IMR-90 (cell line): ENCODE results near the gene IL12RB1. TPM values are rescaled to one million over a fixed set of nuclear protein-coding genes. Genes with fewer than 3 reads are reported as not detected.

Experiments
- ATAC-seq: fragments of 200-7000 bp; cut with Tn5 transposase; 2 replicates; pipeline ENCODE4 v1.9.1; 2020; ENCODE audit warnings: low read depth, mild to moderate bottlenecking, moderate library complexity
- BruUV-seq: library from RNA; stranded (reverse); fragments of 400-500 nt; replicated peaks from 2 replicates; lab custom pipeline; 2021; lab: Mats Ljungman, UMichigan
- CTCF ChIA-PET: fragments of 300-600 bp; formaldehyde crosslinking; extraction: SDS; loops from one replicate; lab custom pipeline; 2021; ENCODE audit warnings: antibody characterized with exemption; lab: Yijun Ruan, JAX
- POLR2A ChIA-PET: fragments of 300-600 bp; sonication (Branson Sonifier 250); formaldehyde crosslinking; loops from one replicate; lab custom pipeline; 2022; ENCODE audit warnings: antibody characterized with exemption; ENCODE audit not compliant: unreplicated experiment; lab: Charles Lee
- DNase-seq: peaks from one replicate; pipeline ENCODE4 v3.0.0; 2013
- H2AFZ ChIP-seq: replicated peaks from 2 replicates; pipeline ENCODE3; 2013; ENCODE audit warnings: low read length, mild to moderate bottlenecking; ENCODE audit not compliant: poor library complexity
- H2AK5ac ChIP-seq: 2 replicates; pipeline ENCODE4 v1.6.1; 2013; ENCODE audit warnings: low read depth, low read length, inconsistent platforms
- H2AK9ac ChIP-seq: replicated peaks from 2 replicates; pipeline ENCODE3; 2013; ENCODE audit warnings: mild to moderate bottlenecking, low read depth, low read length, moderate library complexity; ENCODE audit not compliant: poor library complexity
- H2BK120ac ChIP-seq: 2 replicates; pipeline ENCODE4 v1.6.1; 2013; ENCODE audit warnings: low read depth, low read length, inconsistent platforms
- H2BK15ac ChIP-seq: 3 replicates; pipeline ENCODE4 v1.6.1; 2013; ENCODE audit warnings: low read depth, low read length, inconsistent platforms
- H2BK20ac ChIP-seq: 2 replicates; pipeline ENCODE4 v1.6.1; 2013; ENCODE audit warnings: low read depth, mild to moderate bottlenecking, inconsistent platforms, low read length, moderate library complexity
- H2BK5ac ChIP-seq: 2 replicates; pipeline ENCODE4 v1.6.1; 2013; ENCODE audit warnings: mild to moderate bottlenecking, low read depth, low read length, inconsistent platforms; ENCODE audit not compliant: poor library complexity, severe bottlenecking
- H3K14ac ChIP-seq: replicated peaks from 2 replicates; pipeline ENCODE4 v1.6.1; 2013; ENCODE audit warnings: low read depth, low read length, inconsistent platforms
- H3K18ac ChIP-seq: 2 replicates; pipeline ENCODE4 v1.6.1; 2013; ENCODE audit warnings: low read depth, low read length, control low read depth
- H3K23ac ChIP-seq: 2 replicates; pipeline ENCODE4 v1.6.1; 2013; ENCODE audit warnings: low read depth, low read length, inconsistent platforms
- H3K27ac ChIP-seq: 2 replicates; pipeline ENCODE4 v1.5.1; 2013; ENCODE audit warnings: mild to moderate bottlenecking, control low read depth, low read length; ENCODE audit not compliant: insufficient read depth
- H3K27me3 ChIP-seq: 2 replicates; pipeline ENCODE4 v1.6.1; 2013; ENCODE audit warnings: low read length; ENCODE audit not compliant: control insufficient read depth, insufficient read depth
- H3K36me3 ChIP-seq: 2 replicates; pipeline ENCODE4 v1.6.1; 2013; ENCODE audit warnings: low read length, mixed read lengths; ENCODE audit not compliant: control insufficient read depth, insufficient read depth
- H3K4ac ChIP-seq: 2 replicates; pipeline ENCODE4 v1.6.1; 2013; ENCODE audit warnings: low read depth, low read length, inconsistent platforms
- H3K4me1 ChIP-seq: 2 replicates; pipeline ENCODE4 v1.6.1; 2013; ENCODE audit warnings: low read length, mixed read lengths; ENCODE audit not compliant: control insufficient read depth, insufficient read depth
- H3K4me2 ChIP-seq: 2 replicates; pipeline ENCODE4 v1.6.1; 2013; ENCODE audit warnings: low read depth, mild to moderate bottlenecking, control low read depth, low read length, moderate library complexity
- H3K4me3 ChIP-seq: 2 replicates; pipeline ENCODE4 v1.5.1; 2013; ENCODE audit warnings: low read depth, mild to moderate bottlenecking, control low read depth, low read length, moderate library complexity; ENCODE audit not compliant: insufficient read depth
- H3K56ac ChIP-seq: 2 replicates; pipeline ENCODE4 v1.6.1; 2013; ENCODE audit warnings: low read length, inconsistent platforms; ENCODE audit not compliant: insufficient read depth; ENCODE audit errors: extremely low read depth
- H3K79me1 ChIP-seq, 2 experiments: 2 replicates each; pipeline ENCODE4 v1.6.1; 2013; ENCODE audit warnings: low read length in 2 of 2, inconsistent platforms in 1 of 2, low read depth in 1 of 2
- H3K9ac ChIP-seq: 2 replicates; pipeline ENCODE4 v1.6.1; 2013; ENCODE audit warnings: low read depth, low read length, control low read depth
- H3K9me1 ChIP-seq: 2 replicates; pipeline ENCODE4 v1.6.1; 2013; ENCODE audit warnings: low read length, inconsistent platforms; ENCODE audit not compliant: insufficient read depth
- H3K9me3 ChIP-seq: 2 replicates; pipeline ENCODE4 v1.6.1; 2013; ENCODE audit warnings: low read length; ENCODE audit not compliant: control insufficient read depth, insufficient read depth
- H4K20me1 ChIP-seq: 2 replicates; pipeline ENCODE4 v1.6.1; 2013; ENCODE audit warnings: low read length, inconsistent platforms; ENCODE audit not compliant: insufficient read depth
- H4K5ac ChIP-seq: 2 replicates; pipeline ENCODE4 v1.6.1; 2013; ENCODE audit warnings: mild to moderate bottlenecking, low read depth, low read length, control low read depth
- H4K8ac ChIP-seq, 2 experiments: 2 replicates each; pipeline ENCODE4 v1.6.1; 2013; ENCODE audit warnings: low read depth in 2 of 2, low read length in 2 of 2, control low read depth in 1 of 2, inconsistent platforms in 1 of 2
- H4K91ac ChIP-seq: 2 replicates; pipeline ENCODE4 v1.6.1; 2013; ENCODE audit warnings: low read depth, low read length, inconsistent platforms; ENCODE audit not compliant: insufficient read depth
- BHLHE40 ChIP-seq: fragments of 150-350 bp; IDR thresholded peaks from 2 replicates; pipeline ENCODE4 v1.6.1; 2016; ENCODE audit warnings: mild to moderate bottlenecking, low read depth, low read length
- CEBPB ChIP-seq: IDR thresholded peaks from 2 replicates; pipeline ENCODE4 v1.6.1; 2012; ENCODE audit warnings: low read depth, low read length, improper control_type of control experiment
- CHD1 ChIP-seq: IDR thresholded peaks from 2 replicates; pipeline ENCODE4 v1.6.1; 2012; ENCODE audit warnings: low read depth, low read length, improper control_type of control experiment
- FOS ChIP-seq: fragments of 150-350 bp; IDR thresholded peaks from 2 replicates; pipeline ENCODE4 v1.6.1; 2016; ENCODE audit warnings: low read depth, low read length
- MAFK ChIP-seq: IDR thresholded peaks from 2 replicates; pipeline ENCODE4 v1.6.1; 2012; ENCODE audit warnings: low read depth, low read length, improper control_type of control experiment
- MXI1 ChIP-seq: IDR thresholded peaks from 2 replicates; pipeline ENCODE4 v1.6.1; 2012; ENCODE audit warnings: low read depth, mild to moderate bottlenecking, low read length, moderate library complexity, borderline replicate concordance
- POLR2A ChIP-seq: IDR thresholded peaks from 2 replicates; pipeline ENCODE4 v1.6.1; 2012; ENCODE audit warnings: mild to moderate bottlenecking, low read depth, low read length
- RAD21 ChIP-seq: IDR thresholded peaks from 2 replicates; pipeline ENCODE4 v1.6.1; 2012; ENCODE audit warnings: low read length, improper control_type of control experiment
- RCOR1 ChIP-seq: IDR thresholded peaks from 2 replicates; pipeline ENCODE4 v1.6.1; 2012; ENCODE audit warnings: mild to moderate bottlenecking, low read length, improper control_type of control experiment; ENCODE audit not compliant: insufficient replicate concordance
- RFX5 ChIP-seq: IDR thresholded peaks from 2 replicates; pipeline ENCODE4 v1.8.0; 2012; ENCODE audit warnings: low read depth, mild to moderate bottlenecking, low read length, moderate library complexity
- SMC3 ChIP-seq: fragments of 150-350 bp; IDR thresholded peaks from 2 replicates; pipeline ENCODE4 v1.6.1; 2016; ENCODE audit warnings: low read depth, mild to moderate bottlenecking, antibody characterized with exemption, low read length, moderate library complexity
- WGBS, 2 experiments: methylation state at CpG; one replicate each; pipeline versions ENCODE4 v1.1.5 to v1.1.7; 2013; ENCODE audit warnings: missing lambda C conversion rate in 2 of 2; ENCODE audit not compliant: insufficient read length in 1 of 2; ENCODE audit errors: extremely low coverage in 2 of 2; 5-methylcytosine and 5-hydroxymethylcytosine counted together
- dilution Hi-C: fragments of 300-500 bp; cut with HindIII; formaldehyde crosslinking; loops from one replicate; pipeline ENCODE4 v1.14.3; 2018; ENCODE audit warnings: low sequenced_read_pairs; ENCODE audit not compliant: unreplicated experiment
- in situ Hi-C: fragments of 300-500 bp; cut with MboI; formaldehyde crosslinking; loops from 3 replicates; pipeline ENCODE4 v1.14.3; 2019; ENCODE audit warnings: low sequenced_read_pairs, inconsistent platforms, mixed read lengths
- intact Hi-C: fragments of 100-400 bp; cut with micrococcal nuclease; formaldehyde crosslinking; loops from 2 replicates; pipeline ENCODE4 v1.10.0; 2022
- polyA plus RNA-seq, 3 experiments: library from polyadenylated mRNA; depleted of rRNA; stranded (reverse); fragments of >200 nt; gene quantifications; 2 replicates each; pipeline ENCODE4 v1.2.3, GENCODE V29; 2012; ENCODE audit warnings: low replicate concordance in 1 of 3
- total RNA-seq: library from RNA; depleted of rRNA; stranded (reverse); fragments of >200 nt; gene quantifications from 2 replicates; pipeline ENCODE4 v1.2.3, GENCODE V29; 2012
- TF ChIP-seq, protein P1 (sequence below): fragments of 150-350 bp; IDR thresholded peaks from 2 replicates; pipeline ENCODE4 v1.6.1; 2017; ENCODE audit warnings: mild to moderate bottlenecking, antibody characterized with exemption, low read length, low read depth
- TF ChIP-seq, protein P2 (sequence below): fragments of 150-350 bp; IDR thresholded peaks from 2 replicates; pipeline ENCODE4 v1.6.1; 2016; ENCODE audit warnings: low read depth, mild to moderate bottlenecking, low read length, moderate library complexity, borderline replicate concordance

The IL12RB1 gene
- total and polyA plus RNA-seq, 2 of the 4 experiments (the other 2 are of a cell fraction), result not detected

DNA sequence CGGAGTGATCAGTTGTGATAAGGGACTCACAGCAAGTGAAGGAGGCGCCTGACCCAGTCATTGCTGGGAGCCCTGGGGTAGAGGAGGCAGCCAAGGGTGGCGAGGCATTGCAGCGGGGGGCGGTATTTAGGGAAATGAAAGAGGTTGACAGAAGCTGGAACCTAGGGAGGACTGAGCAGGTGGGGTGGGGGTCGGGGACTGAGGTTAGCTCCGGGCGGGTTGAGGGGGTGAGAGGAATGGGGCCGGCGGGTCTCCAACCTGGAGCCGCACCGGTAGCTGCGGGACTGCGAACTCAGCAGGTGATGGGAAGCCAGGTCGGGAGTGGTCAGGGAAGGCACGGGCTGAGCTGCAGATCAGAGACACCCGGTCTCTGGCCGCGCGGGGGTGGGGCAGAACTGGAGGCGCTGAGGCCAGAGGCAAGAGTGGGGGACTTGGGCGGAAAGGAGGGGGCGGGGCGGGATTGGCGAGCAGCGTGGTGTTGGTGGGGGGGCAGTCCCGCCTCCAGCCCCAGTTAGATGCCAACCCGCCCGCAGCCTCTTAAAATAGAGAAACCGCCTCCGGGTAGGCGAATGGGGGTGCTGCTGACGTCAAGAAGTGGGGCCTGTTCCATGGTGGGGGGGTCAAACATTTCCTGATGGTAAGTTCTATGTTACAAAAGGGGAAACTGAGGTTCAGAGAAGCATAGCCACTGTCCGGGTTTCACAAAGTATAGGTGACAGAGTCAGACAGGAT is 12.3 kb upstream of the IL12RB1 start (continued):
- no peak for TF ChIP-seq RCOR1

DNA sequence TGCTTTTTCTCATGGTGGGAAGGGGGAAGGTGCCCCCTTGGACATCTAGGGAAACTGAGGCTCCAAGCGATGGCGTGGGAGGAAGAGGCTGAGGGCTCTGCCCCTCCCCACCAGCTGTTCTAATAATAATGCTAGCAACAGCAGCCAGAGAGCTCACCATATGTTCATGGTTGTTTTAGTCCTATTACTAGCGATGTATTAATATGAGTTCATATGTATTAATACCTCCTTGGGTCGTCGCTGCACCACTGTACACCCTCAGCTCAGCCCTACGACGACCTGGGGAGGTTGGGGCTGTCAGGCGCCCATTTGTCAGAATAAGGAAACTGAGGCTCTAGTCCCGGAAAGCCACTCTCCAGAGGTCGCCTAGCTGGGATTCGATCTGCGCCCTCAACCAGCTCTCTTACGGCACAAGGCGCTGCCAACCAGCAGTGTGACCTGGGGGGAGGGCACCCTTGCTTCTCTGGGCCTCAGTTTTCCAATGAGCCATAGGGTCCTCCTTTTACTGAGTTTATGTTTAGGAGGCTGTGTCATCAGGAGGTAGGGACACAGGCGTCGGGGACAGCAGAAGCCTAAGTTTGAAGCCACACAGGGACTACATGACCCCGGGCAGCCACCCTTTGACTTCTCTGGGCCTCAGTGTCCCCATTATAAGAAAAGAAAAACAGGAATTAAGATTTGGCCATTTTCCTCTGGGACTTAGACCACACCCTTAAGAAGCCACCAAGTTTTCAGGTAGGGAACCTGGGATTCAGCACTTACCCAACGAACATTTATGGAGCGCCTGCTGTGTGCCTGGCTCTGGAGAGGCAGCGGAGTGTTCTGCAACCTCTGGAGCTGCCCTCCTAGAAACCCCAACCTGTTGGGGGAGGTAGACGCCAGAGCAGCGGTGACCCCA is 11.5 kb upstream of the IL12RB1 start:
- no peak overlapping the region for H3K56ac ChIP-seq
- no peak overlapping the region for H3K18ac ChIP-seq
- H2AK9ac ChIP-seq, result peak overlapping the region; percentile 79
- no peaks in the 10 kb centered on the region for H4K20me1 ChIP-seq
- peak overlapping the region; percentile 82 for H2AFZ ChIP-seq
- dilution Hi-C loops (no loop called here), intact Hi-C loops (no loop called here), in situ Hi-C loops (no loop called here)
- no peak overlapping the region for H2AK5ac ChIP-seq
- POLR2A ChIA-PET, result interaction anchor here (0.6 kb wide), 1 partner anchor 119 kb away, joined by 3 read pairs; no protein-coding TSS in a partner anchor
- H3K36me3 ChIP-seq, result no peaks in the 10 kb centered on the region
- no peak for ATAC-seq
- H3K23ac ChIP-seq, result peak overlapping the region; percentile 59
- CTCF ChIA-PET, result no interaction called here
- no peaks in the 10 kb centered on the region for H3K9me3 ChIP-seq
- BruUV-seq, result no TSS peak
- WGBS, 2 experiments, result 80% methylated on average over 1 of the region's 22 CpGs; no CpG with 5 or more reads in 1 of the 2 experiments
- H3K4me1 ChIP-seq, result peaks cover 8% of the 10 kb centered on the region; the same call in 1 of the 2 replicates
- H4K5ac ChIP-seq, result no peak overlapping the region
- DNase-seq, result no peak
- peak overlapping the region; percentile 42 for H3K4me3 ChIP-seq
- no peak overlapping the region for H3K14ac ChIP-seq
- H2BK15ac ChIP-seq, result no peak overlapping the region
- no peak overlapping the region for H4K91ac ChIP-seq
- H3K4me2 ChIP-seq, result peak overlapping the region; percentile 82
- H4K8ac ChIP-seq, result peak overlapping the region; percentile 13 to 42; a peak in 2 of 4 replicates
- no peak overlapping the region for H3K27ac ChIP-seq
- peaks cover 17% of the 10 kb centered on the region for H3K27me3 ChIP-seq
- no peaks in the 10 kb centered on the region for H3K9me1 ChIP-seq
- H2BK20ac ChIP-seq, result no peak overlapping the region
- H3K79me1 ChIP-seq, result no peaks in the 10 kb centered on the region
- H3K9ac ChIP-seq, result peak overlapping the region; percentile 50
- H3K4ac ChIP-seq, result 0 out of 2 replicates have a peak overlapping the region, but pooled peaks have one; percentile 10
- H2BK120ac ChIP-seq, result no peak overlapping the region
- H2BK5ac ChIP-seq, result no peak overlapping the region
- no peak for TF ChIP-seq SMC3
- no peak for TF ChIP-seq FOS
- TF ChIP-seq POLR2A, result no peak
- TF ChIP-seq CHD1, result no peak
- TF ChIP-seq MAFK, result no peak
- no peak for TF ChIP-seq CEBPB
- TF ChIP-seq BHLHE40, result no peak
- TF ChIP-seq MXI1, result no peak
- TF ChIP-seq RAD21, result no peak
- TF ChIP-seq, protein P1, sequence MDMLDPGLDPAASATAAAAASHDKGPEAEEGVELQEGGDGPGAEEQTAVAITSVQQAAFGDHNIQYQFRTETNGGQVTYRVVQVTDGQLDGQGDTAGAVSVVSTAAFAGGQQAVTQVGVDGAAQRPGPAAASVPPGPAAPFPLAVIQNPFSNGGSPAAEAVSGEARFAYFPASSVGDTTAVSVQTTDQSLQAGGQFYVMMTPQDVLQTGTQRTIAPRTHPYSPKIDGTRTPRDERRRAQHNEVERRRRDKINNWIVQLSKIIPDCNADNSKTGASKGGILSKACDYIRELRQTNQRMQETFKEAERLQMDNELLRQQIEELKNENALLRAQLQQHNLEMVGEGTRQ, result no peak
- TF ChIP-seq RFX5, result no peak
- TF ChIP-seq, protein P2, sequence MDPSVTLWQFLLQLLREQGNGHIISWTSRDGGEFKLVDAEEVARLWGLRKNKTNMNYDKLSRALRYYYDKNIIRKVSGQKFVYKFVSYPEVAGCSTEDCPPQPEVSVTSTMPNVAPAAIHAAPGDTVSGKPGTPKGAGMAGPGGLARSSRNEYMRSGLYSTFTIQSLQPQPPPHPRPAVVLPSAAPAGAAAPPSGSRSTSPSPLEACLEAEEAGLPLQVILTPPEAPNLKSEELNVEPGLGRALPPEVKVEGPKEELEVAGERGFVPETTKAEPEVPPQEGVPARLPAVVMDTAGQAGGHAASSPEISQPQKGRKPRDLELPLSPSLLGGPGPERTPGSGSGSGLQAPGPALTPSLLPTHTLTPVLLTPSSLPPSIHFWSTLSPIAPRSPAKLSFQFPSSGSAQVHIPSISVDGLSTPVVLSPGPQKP, result no peak
